HG02623 (cell line): ENCODE data around the gene RAB34.
"Not testable (repeated sequence)": the region's sequence is repeated elsewhere in the genome, so short reads cannot be mapped to it uniquely, and the experiment has no call there.

Source experiments
- ATAC-seq: cut with Tn5 transposase; IDR thresholded peaks from one replicate; pipeline ENCODE4 v1.9.1; 2021; ENCODE audit warnings: moderate library complexity; ENCODE audit not compliant: unreplicated experiment

RAB34 gene

GRCh38 chr17:28746611-28747050 lies 29.0 kb upstream of the RAB34 start:
- no peak for ATAC-seq

- no peak for ATAC-seq
Observed at GRCh38 chr17:28745786-28746411, 28.2 kb upstream of the RAB34 start.

- ATAC-seq, result no peak
Observed at GRCh38 chr17:28744972-28745785, 27.5 kb upstream of the RAB34 start.

GRCh38 chr17:28744104-28744971 lies 26.7 kb upstream of the RAB34 start:
- peak; percentile 17 for ATAC-seq

GRCh38 chr17:28743243-28744103 lies 25.8 kb upstream of the RAB34 start, which contains the start of gene TRAF4:
TSS of gene TRAF4 (plus strand) at chr17:28744011. CDS start at chr17:28744113, 102 bp downstream.
- ATAC-seq, result peak; percentile 59

- ATAC-seq, result no peak
Observed at GRCh38 chr17:28741358-28742349, 24.0 kb upstream of the RAB34 start.

- no peak for ATAC-seq
Observed at GRCh38 chr17:28740406-28741357, 23.0 kb upstream of the RAB34 start.

GRCh38 chr17:28738680-28739384 lies 21.2 kb upstream of the RAB34 start:
- no peak for ATAC-seq

- peak; percentile 59 for ATAC-seq
Observed at GRCh38 chr17:28737770-28738679, 20.4 kb upstream of the RAB34 start.

GRCh38 chr17:28737316-28737715 lies 19.6 kb upstream of the RAB34 start:
- no peak for ATAC-seq

GRCh38 chr17:28735913-28736769 lies 18.5 kb upstream of the RAB34 start:
- not testable (repeated sequence) for ATAC-seq

- ATAC-seq, result no peak
Observed at GRCh38 chr17:28735242-28735722, 17.6 kb upstream of the RAB34 start.

- no peak for ATAC-seq
Observed at GRCh38 chr17:28734712-28735241, 17.1 kb upstream of the RAB34 start.

GRCh38 chr17:28733346-28733745 lies 15.7 kb upstream of the RAB34 start:
- no peak for ATAC-seq

GRCh38 chr17:28729950-28730330 lies 12.3 kb upstream of the RAB34 start:
- ATAC-seq, result no peak
